Gastrocnemius medialis (tissue), 4 donors: ENCODE measurements around the gene PHACTR1.

Source experiments
- POLR2A ChIP-seq, 2 donors: fragments of 450-650 bp; IDR thresholded peaks; one replicate each; pipeline ENCODE4 v1.6.1; 2017; ENCODE audit warnings: antibody characterized with exemption in 2 of 2, mild to moderate bottlenecking in 2 of 2, moderate library complexity in 2 of 2
- TF ChIP-seq, protein P1 (sequence below), 5 experiments: fragments of 450-650 bp in 3 of 5; fragments of 200-600 bp in 2 of 5; sonication (generic) in 2 of 5; IDR thresholded peaks in 4 of 5; conservative IDR thresholded peaks in 1 of 5; 1 replicate in 4 of 5; 2 replicates in 1 of 5; pipeline ENCODE4 v1.5.1; 2016 to 2019; ENCODE audit warnings: antibody characterized with exemption in 5 of 5, mild to moderate bottlenecking in 3 of 5, moderate library complexity in 3 of 5

- TF ChIP-seq, protein P1, sequence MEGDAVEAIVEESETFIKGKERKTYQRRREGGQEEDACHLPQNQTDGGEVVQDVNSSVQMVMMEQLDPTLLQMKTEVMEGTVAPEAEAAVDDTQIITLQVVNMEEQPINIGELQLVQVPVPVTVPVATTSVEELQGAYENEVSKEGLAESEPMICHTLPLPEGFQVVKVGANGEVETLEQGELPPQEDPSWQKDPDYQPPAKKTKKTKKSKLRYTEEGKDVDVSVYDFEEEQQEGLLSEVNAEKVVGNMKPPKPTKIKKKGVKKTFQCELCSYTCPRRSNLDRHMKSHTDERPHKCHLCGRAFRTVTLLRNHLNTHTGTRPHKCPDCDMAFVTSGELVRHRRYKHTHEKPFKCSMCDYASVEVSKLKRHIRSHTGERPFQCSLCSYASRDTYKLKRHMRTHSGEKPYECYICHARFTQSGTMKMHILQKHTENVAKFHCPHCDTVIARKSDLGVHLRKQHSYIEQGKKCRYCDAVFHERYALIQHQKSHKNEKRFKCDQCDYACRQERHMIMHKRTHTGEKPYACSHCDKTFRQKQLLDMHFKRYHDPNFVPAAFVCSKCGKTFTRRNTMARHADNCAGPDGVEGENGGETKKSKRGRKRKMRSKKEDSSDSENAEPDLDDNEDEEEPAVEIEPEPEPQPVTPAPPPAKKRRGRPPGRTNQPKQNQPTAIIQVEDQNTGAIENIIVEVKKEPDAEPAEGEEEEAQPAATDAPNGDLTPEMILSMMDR (IDR thresholded peaks at IDR 0.05 in 4 of 5, conservative IDR thresholded peaks at IDR 0.05 in 1 of 5), result no peak
- TF ChIP-seq POLR2A (IDR thresholded peaks at IDR 0.05), result no peak
Observed at GRCh38 chr6:13205106-13205505, 488.5 kb downstream of the PHACTR1 start.
